NCI-H460 (cell line): ENCODE data around the gene SNAP23. TPM values are rescaled to one million over a fixed set of nuclear protein-coding genes. Genes with fewer than 3 reads are reported as not detected.

ENCODE experiments used
- DNase-seq: peaks from one replicate; pipeline ENCODE4 v3.0.0-alpha.2; 2016; ENCODE audit warnings: low read depth; ENCODE audit errors: extremely low read depth
- total RNA-seq: library from RNA; depleted of rRNA; stranded (reverse); fragments of >200 nt; shearing (Covaris generic); gene quantifications from 2 replicates; pipeline ENCODE4 v1.2.3, GENCODE V29; 2014

SNAP23 gene
- total RNA-seq, 1 experiment from 2014 or later: 31.6 TPM

DNA sequence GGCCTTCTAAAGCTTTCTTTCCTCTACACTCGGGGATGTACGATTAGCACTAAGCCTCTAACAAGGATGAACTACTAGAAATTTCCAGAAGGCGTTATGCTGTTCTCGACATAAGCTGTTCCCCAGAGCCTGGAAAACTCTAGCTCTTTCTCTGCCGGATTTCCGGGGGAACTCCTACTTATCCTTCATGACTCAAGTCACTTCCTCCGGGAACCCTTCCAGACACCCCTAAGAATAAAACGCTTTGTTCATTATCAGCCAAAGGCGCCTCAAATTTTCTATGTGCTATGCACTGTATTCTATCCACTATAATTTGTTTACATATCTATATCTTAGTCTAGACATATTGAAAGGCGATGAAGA is 455 bp upstream of the SNAP23 start:
- DNase-seq: peak; percentile 33

DNA sequence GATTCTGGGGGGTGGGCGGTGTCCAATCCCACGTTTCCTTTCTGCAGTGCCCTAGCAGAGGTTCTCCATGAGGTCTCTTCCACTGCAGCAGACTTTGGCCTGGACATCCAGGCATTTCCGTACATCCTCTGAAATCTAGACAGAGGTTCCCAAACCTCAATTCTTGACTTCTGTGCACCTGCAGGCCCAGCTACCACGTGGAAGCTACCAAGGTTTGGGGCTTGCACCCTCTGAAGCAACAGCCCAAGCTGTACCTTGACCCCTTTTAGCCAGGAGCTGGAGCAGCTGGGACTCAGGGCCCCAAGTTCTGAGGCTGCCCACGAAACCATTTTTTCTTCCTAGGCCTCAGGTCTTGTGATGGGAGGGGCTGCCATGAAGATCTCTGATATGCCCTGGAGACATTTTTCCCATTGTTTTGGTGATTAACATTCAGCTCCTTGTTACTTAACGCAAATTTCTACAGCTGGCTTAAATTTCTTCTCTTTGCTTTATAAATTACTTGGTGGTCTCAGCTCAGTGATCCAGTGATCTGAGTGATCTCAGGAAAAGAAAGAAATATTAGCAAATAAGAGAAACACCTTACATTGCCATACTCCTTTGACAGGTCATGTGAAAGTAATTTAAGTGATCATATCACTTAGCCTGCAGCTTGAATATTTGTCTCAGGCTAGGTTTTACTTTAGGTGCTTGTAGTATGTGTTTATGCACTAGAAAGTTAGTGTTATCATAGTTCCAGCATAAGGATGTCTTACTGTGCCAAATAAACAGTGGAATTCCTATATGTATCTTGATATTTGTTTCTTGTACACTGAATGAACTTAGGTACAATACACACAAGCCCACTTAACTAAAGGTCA is 3.0 kb downstream of the SNAP23 start:
- DNase-seq: no peak

DNA sequence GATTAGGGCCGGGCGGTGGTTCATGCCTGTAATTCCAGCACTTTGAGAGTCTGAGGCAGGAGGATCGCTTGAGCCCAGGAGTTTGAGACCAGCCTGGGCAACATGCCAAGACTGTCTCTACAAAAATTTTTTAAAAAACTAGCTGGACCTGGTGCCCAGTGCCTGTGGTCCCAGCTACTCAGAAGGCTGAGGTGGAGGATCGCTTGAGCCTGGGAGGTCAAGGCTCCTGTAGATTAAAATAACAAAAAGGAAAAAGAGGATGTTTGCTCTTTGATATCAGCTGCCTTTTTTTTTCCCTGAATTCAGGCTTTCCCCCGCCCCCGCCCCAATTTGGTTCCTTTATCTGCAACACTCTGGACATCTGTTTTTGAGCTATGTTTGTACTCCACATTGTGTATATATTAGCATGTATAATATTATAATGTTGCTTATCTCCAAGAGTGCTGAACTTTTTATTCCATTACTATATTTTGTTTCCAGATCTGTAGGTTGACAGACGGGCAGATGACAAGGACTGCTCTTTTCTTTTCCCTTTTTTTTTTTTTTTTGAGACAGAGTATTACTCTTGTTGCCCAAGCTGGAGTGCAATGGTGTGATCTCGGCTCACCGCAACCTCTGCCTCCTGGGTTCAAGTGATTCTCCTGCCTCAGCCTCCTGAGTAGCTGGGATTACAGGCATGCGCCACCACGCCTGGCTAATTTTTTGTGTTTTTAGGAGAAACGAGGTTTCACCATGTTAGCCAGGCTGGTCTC is 4.6 kb downstream of the SNAP23 start:
- DNase-seq: no peak

DNA sequence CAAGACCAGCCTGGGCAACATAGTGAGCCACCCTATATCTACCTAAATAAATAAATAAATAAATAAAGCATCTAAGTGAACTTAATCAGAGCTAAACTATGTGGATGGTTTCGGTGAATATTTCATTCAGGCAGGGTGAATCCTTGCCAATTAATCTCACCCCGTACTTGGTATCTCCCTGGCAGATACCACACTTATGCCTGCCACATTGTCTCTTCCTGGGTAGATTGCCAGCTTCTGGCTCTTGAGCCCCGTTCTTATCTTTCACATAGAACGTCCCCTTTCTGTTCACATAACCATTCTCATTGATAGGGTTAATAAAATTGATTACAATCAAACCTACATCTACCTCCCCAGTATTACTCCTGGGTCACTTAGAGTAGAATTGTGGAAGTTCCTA is 7.0 kb downstream of the SNAP23 start:
- DNase-seq: no peak

DNA sequence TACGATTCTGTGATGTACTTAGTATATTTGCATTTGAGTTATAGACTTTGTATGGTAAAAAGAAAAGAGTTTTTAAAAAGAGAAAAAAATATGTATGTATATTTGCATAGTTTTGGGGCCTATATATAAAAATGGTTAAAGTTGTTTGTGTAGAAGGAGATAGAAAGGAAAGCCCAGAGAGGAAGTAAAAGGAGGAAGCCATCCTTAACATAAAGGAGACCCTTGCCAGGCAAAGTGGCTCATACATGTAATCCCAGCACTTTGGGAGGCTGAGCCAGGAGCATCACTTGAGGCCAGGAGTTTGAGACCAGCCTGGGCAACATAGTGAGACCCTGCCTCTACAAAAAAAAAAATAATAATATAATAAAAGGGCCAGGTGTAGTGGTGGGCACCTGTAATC is 8.4 kb downstream of the SNAP23 start:
- no peak for DNase-seq

DNA sequence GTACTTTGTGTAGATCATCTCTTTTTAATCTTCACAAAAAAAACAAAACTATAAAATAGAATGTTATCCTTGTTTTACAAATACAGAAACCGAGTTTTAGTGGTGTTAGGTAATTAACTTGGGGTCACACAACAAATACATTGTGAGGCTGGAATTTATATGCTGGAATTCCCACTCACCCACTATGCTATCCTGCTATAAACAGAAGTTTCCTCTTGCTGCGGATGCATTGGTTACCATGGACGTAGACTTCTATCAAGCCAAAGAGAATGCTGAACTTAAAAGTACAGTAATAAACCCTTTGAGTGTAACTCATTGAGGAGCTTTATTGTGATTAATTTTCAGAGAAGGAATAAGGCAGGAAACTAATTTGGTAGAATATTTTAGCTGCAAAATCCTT is 9.2 kb downstream of the SNAP23 start:
- no peak for DNase-seq

DNA sequence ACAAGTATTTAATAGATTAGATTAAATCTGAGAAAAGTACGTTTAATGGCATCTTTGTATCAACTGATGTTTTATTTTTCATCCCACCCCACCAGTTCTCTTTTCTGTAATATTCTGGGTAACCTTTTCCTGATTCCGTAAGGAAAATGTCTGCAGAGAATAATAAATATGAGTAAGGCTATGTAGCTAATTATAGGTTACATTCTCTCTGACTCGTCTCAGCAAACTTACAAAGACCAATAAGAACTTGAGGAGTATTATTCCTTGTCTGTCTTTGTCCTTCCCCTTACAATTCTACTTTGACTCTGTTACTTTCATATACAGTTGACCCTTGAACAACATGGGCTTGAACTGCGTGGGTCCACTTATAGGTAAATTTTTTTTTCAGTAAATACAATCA is 12.1 kb downstream of the SNAP23 start:
- DNase-seq: no peak

DNA sequence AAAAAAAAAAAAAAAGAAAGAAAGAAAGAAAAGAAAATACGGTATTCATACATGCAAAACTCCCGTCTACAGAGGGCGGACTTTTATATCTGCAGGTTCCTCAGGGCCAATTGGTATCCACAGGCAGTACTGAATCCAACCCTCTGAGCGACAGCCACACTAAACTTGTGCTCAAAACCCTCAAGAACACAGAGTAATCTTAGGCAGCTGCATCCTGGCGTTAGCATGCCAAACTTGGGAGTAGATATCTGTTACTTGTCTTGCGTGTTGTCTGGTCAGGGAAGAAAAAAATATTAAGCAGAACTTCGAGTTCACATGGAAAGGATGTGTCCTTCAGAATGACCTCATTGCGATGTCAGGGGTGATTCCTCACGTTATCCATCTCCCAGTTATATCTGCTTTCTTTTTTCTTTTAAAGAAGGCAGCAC is 12.8 kb downstream of the SNAP23 start:
- DNase-seq: no peak

DNA sequence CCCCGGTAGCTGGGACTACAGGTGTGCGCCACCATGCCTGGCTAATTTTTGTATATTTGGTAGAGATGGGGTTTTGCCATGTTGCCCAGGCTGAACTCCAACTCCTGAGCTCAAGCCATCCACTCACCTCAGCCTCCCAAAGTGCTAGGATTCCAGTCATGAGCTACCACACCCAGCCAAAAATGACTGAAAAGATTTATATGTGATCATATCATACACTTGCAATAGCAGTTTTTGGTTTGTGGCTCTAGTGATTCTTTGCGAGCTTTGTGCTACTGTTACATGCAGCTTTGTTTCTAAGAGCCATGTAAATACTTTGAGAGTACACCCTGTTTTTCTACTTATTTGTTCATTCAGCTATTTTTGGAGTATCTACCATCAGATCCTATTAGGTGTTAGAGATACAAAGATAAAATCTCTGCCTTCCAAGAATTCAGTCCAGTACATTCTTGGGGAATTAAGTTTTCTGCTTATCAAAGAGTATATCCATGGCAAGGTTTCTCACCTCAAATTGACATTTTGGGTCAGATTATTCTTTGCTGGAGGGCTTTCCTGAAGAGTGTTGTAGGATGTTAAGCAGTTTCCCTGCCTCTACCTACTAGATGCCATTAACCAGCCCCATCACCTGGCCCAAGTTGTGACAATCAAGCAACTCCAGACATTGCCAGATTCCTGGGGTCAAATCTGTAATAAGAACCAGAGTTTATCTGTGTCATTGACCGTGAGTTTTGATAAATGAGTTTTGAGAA is 15.0 kb downstream of the SNAP23 start:
- no peak for DNase-seq

DNA sequence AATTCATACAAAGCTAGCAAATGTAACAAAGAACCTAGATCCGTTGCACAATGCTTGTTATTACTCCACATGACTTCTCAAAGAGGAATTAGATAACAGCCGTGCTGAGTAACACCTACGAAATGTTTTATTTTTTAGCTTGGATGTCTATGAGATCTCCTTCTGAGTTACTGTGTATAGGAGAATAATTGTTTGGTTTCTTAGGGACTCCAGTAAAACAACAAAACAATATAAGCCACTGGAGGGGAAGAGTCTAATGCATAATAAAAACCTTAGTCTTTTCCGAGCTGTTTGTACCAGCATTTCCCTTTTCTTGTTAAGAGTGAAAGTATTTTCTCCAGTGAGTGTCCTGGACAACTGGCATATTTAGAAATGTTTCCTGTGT is 15.6 kb downstream of the SNAP23 start:
- DNase-seq: no peak

DNA sequence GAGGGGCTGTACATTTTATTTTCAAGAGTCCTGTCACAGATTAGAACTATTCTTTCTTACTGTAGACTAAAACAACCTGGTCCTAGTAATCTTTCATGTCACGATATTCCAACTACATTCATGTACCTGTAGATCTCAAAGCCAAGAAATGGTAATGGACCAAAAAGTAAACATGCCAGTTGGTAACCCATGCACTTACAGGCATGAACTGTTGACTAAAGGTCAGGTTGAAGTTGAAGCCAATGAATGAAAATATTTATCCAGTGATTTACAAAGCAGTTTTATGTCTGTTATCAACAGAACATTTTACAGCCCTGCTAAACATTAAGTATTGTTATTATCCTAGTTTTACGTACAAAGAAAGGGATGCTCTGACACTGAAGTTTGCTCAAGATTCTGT is 27.9 kb downstream of the SNAP23 start:
- no peak for DNase-seq

DNA sequence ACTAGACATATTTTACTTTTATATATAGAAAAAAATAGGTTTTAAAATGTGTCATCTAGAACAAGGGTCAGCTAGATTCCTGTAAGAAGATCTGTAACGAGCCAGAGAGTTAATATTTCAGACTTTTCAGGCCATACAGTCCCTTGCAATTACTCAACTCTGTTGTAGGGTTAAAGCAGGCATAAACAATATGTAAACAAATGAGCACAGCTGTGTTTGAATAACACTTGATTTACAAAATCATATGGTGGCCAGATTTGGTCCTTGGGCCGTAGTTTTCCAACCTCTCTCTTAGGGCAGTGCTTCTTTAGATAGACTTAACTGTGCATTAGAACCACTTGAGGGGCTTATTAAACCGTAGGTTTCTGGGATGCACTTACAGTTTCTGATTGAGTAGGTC is 33.5 kb downstream of the SNAP23 start:
- DNase-seq: no peak

DNA sequence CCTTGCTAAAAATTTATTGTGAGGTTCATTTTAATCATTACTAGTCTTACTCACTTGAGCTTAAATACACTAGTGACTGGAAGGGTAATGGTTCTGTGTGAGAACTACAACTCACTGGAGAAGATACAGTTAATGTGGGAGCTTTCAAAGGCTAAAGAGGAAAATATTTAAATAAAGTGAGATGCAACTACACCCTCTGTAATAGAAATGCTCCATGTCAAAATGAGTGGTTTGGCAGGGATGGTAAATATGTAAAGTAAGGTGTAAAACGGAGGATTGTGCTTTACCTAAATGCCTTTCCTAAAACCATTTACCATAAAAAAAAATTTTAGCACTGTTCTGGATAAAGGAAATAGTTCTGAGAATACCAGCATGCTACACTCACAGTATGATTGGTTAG is 37.8 kb downstream of the SNAP23 start:
- no peak for DNase-seq

DNA sequence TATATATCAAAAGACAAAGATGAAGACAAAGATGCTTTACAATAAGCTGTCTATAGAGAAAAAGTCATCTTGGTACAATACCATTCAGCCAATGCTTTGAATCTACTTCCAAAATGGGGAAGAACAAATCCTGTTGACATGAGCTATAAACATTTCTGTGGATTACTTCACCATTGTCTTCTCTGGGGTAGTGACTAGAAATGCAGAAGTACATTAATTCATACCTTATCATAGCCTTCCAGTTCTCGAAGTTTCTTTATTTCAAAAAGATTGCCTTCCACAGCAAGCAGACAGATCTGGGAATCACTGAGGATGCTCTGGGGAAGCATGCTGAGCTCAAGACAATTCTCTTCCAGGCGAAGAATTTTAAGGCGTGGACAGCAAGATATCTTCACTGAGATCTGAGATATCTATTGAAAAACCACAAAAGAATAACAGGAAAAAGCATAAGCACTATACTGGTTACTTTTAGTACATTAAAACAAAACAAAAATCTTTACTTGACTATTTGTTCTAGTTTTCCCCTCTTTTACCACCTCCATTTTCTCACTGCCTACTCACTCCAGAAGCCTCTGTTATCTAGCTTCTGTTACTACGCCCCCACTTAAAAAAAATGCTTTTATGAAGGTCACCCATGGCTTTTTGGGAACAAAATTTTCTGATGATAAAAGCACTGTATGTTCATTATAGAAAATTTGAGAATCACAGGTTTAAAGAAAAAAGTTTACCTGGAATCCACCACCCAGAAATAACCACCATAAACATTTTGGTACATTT is 49.6 kb downstream of the SNAP23 start:
- no peak for DNase-seq

DNA sequence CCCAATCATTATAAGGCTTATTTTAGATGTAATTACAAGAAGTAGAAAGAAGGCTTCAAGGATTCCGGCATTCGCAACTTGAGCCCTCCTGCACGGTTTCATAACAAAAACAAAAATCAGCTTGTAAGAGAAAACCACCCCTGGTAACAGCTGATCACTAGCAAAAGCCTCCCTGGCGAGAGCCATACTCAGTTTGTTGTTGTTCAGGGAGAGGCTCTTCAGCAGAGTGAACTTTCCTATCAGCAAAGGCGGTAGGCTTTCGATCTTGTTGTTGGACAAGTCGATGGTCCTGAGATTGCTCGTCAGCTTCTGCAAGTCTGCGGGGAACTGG is 52.4 kb downstream of the SNAP23 start:
- no peak for DNase-seq

DNA sequence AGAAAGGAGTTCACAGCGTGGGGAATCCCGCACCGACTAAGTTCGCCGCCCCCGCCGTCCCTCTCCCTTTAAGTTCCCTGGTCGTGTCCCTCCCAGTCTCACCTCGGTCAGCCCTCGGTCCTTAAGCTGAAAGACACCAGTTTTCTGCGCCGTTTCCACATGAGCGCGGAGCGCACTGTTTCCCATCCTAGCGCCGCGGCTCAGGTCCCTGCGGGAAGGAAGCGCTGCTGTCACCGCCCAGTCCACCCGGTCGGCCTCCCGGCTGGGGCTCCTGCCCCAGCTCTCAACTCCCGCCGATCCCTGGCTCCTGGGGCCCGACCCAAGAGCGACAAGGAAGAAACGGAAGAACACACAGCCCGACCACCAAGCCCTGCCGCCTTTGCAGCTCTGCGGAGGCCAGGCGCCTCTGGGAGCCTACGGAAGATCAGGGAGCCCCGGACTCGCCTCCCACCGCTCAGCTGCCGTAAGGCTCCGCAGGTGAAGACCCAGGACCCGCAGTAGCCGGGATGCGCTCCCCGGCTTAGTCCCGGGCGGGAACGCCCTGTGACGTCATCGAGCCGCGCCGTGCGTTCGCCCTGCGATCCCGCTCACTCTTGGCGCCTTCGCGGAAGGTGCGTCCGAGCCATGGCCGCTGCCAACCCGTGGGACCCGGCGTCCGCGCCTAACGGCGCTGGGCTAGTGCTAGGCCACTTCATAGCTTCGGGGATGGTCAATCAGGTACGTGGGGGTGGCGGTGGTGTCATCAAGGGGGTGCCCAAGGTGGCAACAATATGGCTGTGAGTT is 53.0 kb downstream of the SNAP23 start, which contains the start of the genes HAUS2 and LRRC57:
TSS of gene HAUS2 (plus strand) at position 590 of the 783 bp plus-strand sequence. CDS start at position 625, 35 bp downstream.
TSS of gene LRRC57 (minus strand) at position 545 of the 783 bp plus-strand sequence. CDS start at position 186, 359 bp downstream.
- DNase-seq: peak; percentile 74

DNA sequence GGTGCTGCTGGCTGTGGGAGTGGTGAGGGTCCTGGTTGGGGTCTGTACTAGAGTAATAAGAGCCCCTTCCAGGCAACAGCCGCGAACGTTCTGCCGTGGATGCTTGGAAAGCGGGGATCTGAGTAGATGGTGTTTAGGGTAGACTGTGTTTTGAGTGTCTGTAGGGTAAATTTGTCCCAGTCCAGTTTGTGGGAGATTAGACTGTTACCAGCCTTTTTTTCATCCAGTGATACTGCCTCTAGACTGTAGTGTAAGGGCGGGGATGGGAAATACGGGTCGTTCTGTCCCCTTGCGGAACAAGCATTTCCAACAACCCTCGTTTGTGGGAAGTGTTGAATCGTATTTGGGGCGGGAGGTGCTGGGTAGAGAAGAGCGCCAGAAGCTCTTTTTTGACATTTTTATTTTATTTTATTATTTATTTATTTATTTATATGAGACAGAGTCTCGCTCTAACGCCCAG is 53.6 kb downstream of the SNAP23 start:
- peak; percentile 8 for DNase-seq

DNA sequence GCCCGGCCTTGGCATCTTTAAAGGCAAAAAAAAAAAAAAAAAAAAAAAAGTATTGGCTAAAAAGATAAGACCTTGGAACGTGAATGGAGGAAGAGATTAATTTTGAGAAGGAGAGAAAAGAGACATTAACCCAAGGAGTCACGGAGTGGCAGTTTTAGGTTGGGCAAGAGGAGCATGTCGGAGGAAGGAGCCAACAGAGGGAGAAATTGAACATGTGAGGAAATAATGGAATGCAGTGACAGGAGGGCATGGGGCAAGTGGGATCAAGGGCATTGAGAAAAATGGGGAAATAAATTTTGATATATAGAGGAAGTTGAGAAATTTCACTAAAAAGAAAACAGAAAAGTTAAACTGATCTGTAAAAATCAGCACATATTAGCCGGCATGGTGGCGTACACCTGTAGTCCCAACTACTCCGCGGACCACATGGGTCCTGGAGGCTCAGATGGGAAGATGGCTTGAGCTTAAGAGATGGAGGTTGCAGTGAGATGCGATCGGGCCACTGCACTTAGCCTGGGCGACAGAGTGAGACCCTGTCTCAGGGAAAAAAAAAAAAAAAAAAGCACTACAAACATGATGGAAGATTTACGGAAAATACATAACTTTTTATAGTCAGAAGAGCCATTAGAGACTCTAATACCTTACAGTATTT is 54.4 kb downstream of the SNAP23 start:
- DNase-seq: no peak

DNA sequence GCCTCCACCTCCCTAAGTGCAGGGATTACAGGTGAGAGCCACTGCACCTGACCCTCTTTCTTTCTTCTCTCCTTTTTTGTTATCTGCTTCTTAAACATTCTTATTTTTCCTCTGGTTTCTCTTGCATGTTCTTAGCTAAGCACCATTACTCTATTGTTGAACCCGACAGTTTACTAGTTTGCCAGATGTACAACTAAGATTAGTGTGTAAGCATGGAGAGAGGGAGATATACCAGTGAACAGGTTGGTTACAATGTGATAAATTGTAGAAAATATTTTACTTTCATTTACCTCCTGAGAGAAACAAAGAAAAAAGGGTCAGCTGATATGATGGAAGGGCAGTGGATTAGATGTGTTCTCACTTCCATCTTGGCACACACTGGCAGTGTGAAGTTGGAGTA is 58.1 kb downstream of the SNAP23 start:
- DNase-seq: no peak
